ENCODE measurements around the gene RNF217. TPM values are rescaled to one million over a fixed set of nuclear protein-coding genes. Genes with fewer than 3 reads are reported as not detected.

RNF217 gene
- total RNA-seq, 1 donor from 2014 or later, result 5.9 TPM

DNA sequence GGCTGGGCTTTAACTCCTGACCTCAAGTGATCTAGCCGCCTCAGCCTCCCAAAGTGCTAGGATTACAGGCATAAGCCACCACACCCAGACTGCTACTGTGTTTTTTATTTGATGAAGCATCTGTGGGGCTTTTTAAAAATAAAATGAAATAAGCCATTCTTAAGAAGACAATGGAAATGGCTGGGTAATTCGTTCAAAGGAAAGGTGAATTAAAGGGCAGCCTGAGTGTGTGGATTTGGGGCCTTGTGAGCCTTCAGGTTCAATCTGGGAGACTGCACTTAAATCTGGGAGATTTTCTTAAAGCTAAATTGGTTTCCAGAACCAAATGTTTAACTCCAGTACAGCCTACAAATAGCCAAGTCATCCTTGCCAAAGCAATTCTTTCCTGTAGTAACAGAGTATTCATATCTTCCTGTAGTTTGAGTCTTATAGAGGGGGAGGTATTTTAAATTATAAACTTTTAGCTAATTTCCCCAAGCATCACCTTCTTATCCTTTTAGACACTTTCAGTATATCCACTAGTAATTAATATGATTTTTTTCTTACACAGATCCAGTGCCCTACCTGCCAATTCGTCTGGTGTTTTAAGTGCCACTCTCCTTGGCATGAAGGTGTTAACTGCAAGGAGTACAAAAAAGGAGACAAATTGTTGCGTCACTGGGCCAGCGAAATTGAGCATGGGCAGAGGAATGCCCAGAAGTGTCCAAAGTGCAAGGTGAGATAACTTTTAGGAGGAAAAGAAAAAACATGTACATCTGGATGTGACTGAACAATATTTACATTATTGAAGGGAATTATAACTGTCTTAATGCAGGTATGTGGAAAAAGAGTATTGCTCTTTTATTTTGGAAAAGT, 95.4 kb downstream of the RNF217 start:
- TF ChIP-seq, protein P1, sequence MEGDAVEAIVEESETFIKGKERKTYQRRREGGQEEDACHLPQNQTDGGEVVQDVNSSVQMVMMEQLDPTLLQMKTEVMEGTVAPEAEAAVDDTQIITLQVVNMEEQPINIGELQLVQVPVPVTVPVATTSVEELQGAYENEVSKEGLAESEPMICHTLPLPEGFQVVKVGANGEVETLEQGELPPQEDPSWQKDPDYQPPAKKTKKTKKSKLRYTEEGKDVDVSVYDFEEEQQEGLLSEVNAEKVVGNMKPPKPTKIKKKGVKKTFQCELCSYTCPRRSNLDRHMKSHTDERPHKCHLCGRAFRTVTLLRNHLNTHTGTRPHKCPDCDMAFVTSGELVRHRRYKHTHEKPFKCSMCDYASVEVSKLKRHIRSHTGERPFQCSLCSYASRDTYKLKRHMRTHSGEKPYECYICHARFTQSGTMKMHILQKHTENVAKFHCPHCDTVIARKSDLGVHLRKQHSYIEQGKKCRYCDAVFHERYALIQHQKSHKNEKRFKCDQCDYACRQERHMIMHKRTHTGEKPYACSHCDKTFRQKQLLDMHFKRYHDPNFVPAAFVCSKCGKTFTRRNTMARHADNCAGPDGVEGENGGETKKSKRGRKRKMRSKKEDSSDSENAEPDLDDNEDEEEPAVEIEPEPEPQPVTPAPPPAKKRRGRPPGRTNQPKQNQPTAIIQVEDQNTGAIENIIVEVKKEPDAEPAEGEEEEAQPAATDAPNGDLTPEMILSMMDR (IDR thresholded peaks at IDR 0.05; ENCODE audit: partially characterized antibody, unreplicated experiment), result no peak
- Mint-ChIP-seq H3K4me3 (ENCODE audit: unreplicated experiment) (no peak overlapping the region), H3K4me1 (ENCODE audit: low read depth, unreplicated experiment) (no peaks in the 10 kb centered on the region), H3K36me3 (ENCODE audit: unreplicated experiment) (no peaks in the 10 kb centered on the region), H3K27me3 (ENCODE audit: unreplicated experiment) (no peaks in the 10 kb centered on the region), H3K27ac (ENCODE audit: unreplicated experiment) (no peak overlapping the region), H3K9me3 (ENCODE audit: unreplicated experiment) (no peaks in the 10 kb centered on the region)
- no peak for DNase-seq

DNA sequence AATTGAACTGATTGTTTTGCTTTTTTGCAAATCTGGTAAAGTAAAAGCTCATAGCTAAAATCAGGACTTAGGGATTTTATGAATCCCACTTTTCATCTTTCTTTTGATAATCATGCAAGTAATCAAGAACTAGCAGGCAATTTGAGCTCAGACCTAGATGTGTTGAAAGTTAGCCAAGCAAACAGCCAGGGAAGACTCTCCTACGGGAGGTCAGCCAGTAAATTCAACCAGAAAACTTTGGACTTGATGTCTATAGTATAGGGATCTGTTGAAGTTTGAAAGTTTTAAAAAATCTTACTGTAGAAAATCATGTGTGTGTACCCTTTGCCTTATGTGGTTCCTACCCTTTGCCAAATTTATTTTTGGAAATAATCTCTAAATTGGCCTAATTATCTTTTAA, 96.3 kb downstream of the RNF217 start:
- no peaks in the 10 kb centered on the region for H3K36me3 Mint-ChIP-seq (ENCODE audit: unreplicated experiment)
- DNase-seq, result no peak
- no peak overlapping the region for H3K4me3 Mint-ChIP-seq (ENCODE audit: unreplicated experiment)
- no peak overlapping the region for H3K27ac Mint-ChIP-seq (ENCODE audit: unreplicated experiment)
- TF ChIP-seq, protein P1 (IDR thresholded peaks at IDR 0.05; ENCODE audit: partially characterized antibody, unreplicated experiment), result no peak
- H3K4me1 Mint-ChIP-seq (ENCODE audit: low read depth, unreplicated experiment), result no peaks in the 10 kb centered on the region
- H3K9me3 Mint-ChIP-seq (ENCODE audit: unreplicated experiment), result no peaks in the 10 kb centered on the region
- H3K27me3 Mint-ChIP-seq (ENCODE audit: unreplicated experiment), result no peaks in the 10 kb centered on the region

DNA sequence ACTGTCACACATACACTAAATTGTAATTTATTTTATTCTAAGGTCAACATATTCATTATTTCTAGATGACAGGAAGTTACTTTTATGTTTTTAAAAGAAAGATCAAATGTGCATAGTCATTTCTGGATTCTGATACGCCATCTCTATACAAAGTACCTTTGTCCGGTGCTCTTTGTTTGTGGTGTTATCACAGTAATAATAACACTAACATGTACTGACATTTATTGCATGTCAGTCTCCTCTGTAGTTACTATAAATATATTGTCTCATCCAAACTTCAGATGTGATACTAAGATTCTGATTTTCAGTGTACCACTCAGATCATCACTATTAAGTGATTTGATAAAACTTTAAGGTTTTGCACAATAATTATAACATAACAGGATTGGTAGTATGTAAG, 101.1 kb downstream of the RNF217 start:
- Mint-ChIP-seq H3K4me3 (ENCODE audit: unreplicated experiment) (no peak overlapping the region), H3K4me1 (ENCODE audit: low read depth, unreplicated experiment) (no peaks in the 10 kb centered on the region), H3K36me3 (ENCODE audit: unreplicated experiment) (no peaks in the 10 kb centered on the region), H3K27ac (ENCODE audit: unreplicated experiment) (no peak overlapping the region), H3K9me3 (ENCODE audit: unreplicated experiment) (no peaks in the 10 kb centered on the region), H3K27me3 (ENCODE audit: unreplicated experiment) (no peaks in the 10 kb centered on the region)
- TF ChIP-seq, protein P1 (IDR thresholded peaks at IDR 0.05; ENCODE audit: partially characterized antibody, unreplicated experiment), result no peak
- DNase-seq, result no peak

DNA sequence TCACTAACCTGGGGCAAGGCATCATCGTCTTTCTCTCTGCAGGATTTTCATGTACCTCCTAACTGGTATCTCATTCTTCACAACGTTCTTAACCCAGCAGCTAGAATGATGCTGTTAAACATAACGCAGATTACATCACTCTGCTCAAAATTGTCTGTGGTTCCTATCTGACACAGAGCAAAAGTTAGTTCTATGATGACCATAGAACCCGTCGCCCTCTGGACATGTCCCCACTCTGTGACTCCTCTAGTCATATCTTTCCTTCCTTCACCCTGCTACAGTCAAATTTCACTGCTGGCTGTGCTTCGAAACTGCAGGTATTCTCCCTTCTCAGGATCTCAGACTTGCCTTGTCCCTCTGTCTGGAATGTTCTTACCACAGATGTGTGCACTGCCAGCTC, 103.9 kb downstream of the RNF217 start:
- H3K4me1 Mint-ChIP-seq (ENCODE audit: low read depth, unreplicated experiment), result no peaks in the 10 kb centered on the region
- H3K27me3 Mint-ChIP-seq (ENCODE audit: unreplicated experiment), result no peaks in the 10 kb centered on the region
- TF ChIP-seq, protein P1 (IDR thresholded peaks at IDR 0.05; ENCODE audit: partially characterized antibody, unreplicated experiment), result no peak
- DNase-seq, result no peak
- H3K9me3 Mint-ChIP-seq (ENCODE audit: unreplicated experiment), result no peaks in the 10 kb centered on the region
- no peak overlapping the region for H3K27ac Mint-ChIP-seq (ENCODE audit: unreplicated experiment)
- H3K4me3 Mint-ChIP-seq (ENCODE audit: unreplicated experiment), result no peak overlapping the region
- no peaks in the 10 kb centered on the region for H3K36me3 Mint-ChIP-seq (ENCODE audit: unreplicated experiment)

DNA sequence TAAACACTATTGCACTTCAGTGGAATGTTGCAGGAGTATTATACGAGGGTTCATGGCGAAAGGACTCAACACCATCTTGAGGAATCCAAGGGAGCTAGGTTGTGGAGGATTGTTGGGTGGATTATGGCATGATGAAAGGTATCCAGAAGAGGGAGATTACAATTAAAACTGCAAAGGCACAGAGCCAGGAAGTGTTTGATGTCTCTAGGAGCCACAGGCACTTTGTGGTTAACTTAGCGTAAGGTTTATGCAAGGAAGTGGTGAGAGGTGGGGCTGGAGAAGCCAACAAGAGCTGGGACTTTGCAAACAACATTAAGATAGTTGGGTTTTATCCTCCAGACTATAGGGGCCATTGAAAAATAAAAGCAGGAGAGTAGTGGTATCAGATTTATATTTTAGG, 104.7 kb downstream of the RNF217 start:
- no peaks in the 10 kb centered on the region for H3K4me1 Mint-ChIP-seq (ENCODE audit: low read depth, unreplicated experiment)
- H3K27me3 Mint-ChIP-seq (ENCODE audit: unreplicated experiment), result no peaks in the 10 kb centered on the region
- no peak overlapping the region for H3K27ac Mint-ChIP-seq (ENCODE audit: unreplicated experiment)
- no peaks in the 10 kb centered on the region for H3K9me3 Mint-ChIP-seq (ENCODE audit: unreplicated experiment)
- H3K36me3 Mint-ChIP-seq (ENCODE audit: unreplicated experiment), result no peaks in the 10 kb centered on the region
- no peak for DNase-seq
- TF ChIP-seq, protein P1 (IDR thresholded peaks at IDR 0.05; ENCODE audit: partially characterized antibody, unreplicated experiment), result no peak
- H3K4me3 Mint-ChIP-seq (ENCODE audit: unreplicated experiment), result no peak overlapping the region
